ENCODE results near the gene ARHGEF5. TPM values are rescaled to one million over a fixed set of nuclear protein-coding genes. Genes with fewer than 3 reads are reported as not detected.

Gene ARHGEF5
- polyA plus RNA-seq, 3 donors = 0.04 to 0.11 TPM; not detected in 1

DNA sequence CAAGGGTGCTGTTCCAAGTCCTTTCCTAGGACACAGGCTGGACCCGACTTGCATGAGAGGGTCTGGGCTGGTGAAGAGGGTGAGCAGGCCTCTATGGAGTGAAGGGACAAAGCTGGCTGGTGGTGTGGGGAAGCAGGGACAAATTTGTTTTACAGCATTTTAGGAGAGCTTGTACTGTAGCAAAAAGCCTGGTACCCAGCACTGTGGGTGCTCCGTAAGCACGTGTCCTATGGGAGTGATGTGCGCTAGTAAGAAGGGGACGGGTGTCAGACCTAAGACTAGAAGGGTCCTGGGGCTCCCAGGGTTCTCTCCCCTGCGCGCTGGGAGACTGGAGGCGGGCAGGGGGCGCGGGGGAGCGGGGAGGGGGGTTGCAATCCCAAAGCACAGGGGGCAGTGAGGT is 47.9 kb downstream of the ARHGEF5 start:
- WGBS (ENCODE audit: insufficient coverage) = 93% methylated on average over 3 of the region's 11 CpGs
- Mint-ChIP-seq H3K4me3 (no peak overlapping the region), H3K36me3 (no peaks in the 10 kb centered on the region), H3K27ac (no peak overlapping the region), H3K27me3 (ENCODE audit: low read depth in 3 of 3) (peaks cover 3 to 6% (median 4%) of the 10 kb centered on the region in 3 donors), H3K4me1 (no peaks in the 10 kb centered on the region), H3K9me3 (no peaks in the 10 kb centered on the region)
- no peaks in the 10 kb centered on the region for H3K27me3 ChIP-seq (ENCODE audit: control insufficient read depth in 2 of 2, insufficient read depth in 2 of 2, low read length in 2 of 2)
- H3K27ac ChIP-seq (ENCODE audit: low read depth in 1 of 2, low read length in 2 of 2) = no peak overlapping the region
- no peak overlapping the region for H3K4me3 ChIP-seq (replicated peaks in 1 of 3; ENCODE audit: low read depth in 2 of 3, low read length in 3 of 3)
- H3K4me1 ChIP-seq (ENCODE audit: control insufficient read depth in 1 of 2, insufficient read depth in 2 of 2, low read length in 2 of 2) = no peaks in the 10 kb centered on the region
- DNase-seq = no peak
- no peaks in the 10 kb centered on the region for H3K36me3 ChIP-seq (replicated peaks in 1 of 2; ENCODE audit: control insufficient read depth in 1 of 2, insufficient read depth in 2 of 2, low read length in 2 of 2)
- H3K9ac ChIP-seq (ENCODE audit: insufficient read depth, low read length, poor library complexity, severe bottlenecking) = no peak overlapping the region
- no peak overlapping the region for H2AFZ ChIP-seq (ENCODE audit: insufficient read depth, low read depth, low read length, poor library complexity, severe bottlenecking)
- intact Hi-C loops (cut with micrococcal nuclease) = no loop called here
- H3K79me2 ChIP-seq (ENCODE audit: insufficient read depth, low read length) = no peaks in the 10 kb centered on the region
- H3K4me2 ChIP-seq (replicated peaks; ENCODE audit: extremely low read depth, low read length, poor library complexity, severe bottlenecking) = no peak overlapping the region
- H3K9me3 ChIP-seq (replicated peaks in 1 of 2; ENCODE audit: control insufficient read depth in 1 of 2, insufficient read depth in 1 of 2, low read length in 2 of 2) = no peaks in the 10 kb centered on the region
- TF ChIP-seq CTCF (IDR thresholded peaks at IDR 0.05) = no peak
- no peaks in the 10 kb centered on the region for H4K20me1 ChIP-seq (ENCODE audit: insufficient read depth, low read length)

DNA sequence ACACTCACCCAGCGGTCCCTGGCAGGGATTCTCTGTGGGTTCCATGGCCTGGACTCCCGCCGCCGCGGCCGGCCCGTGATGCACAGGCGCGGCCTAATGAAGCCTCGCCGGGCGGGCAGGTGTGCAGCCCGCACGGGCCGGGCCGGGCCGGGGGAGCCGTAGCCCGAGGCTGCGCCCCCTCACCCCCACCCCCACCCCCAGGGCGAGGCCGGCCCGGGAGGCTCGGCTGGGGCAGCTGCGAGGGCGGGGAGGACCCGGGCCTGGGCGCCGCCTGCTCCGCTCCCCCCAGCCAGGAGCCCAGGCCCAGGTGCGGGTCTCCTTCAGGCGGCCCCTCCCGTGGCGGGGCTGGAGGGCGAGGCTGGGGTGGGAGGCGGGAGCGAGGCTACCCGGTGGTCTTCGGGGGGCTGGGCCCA is 48.5 kb downstream of the ARHGEF5 start, which contains the start of gene NOBOX:
Gene NOBOX, minus strand, starts transcription at position 45 of the 413 bp plus-strand sequence.
- H3K27ac Mint-ChIP-seq = no peak within 1 kb of the TSS
- WGBS (ENCODE audit: insufficient coverage) = 96% methylated on average over 4 of the region's 39 CpGs
- no peaks in the 10 kb centered on the region for H3K4me1 ChIP-seq (ENCODE audit: control insufficient read depth in 1 of 2, insufficient read depth in 2 of 2, low read length in 2 of 2)
- H4K20me1 ChIP-seq (ENCODE audit: insufficient read depth, low read length) = no peaks in the 10 kb centered on the region
- no peak within 1 kb of the TSS for H3K4me2 ChIP-seq (replicated peaks; ENCODE audit: extremely low read depth, low read length, poor library complexity, severe bottlenecking)
- H3K9me3 ChIP-seq (replicated peaks in 1 of 2; ENCODE audit: control insufficient read depth in 1 of 2, insufficient read depth in 1 of 2, low read length in 2 of 2) = no peaks in the 10 kb centered on the region
- H2AFZ ChIP-seq (ENCODE audit: insufficient read depth, low read depth, low read length, poor library complexity, severe bottlenecking) = no peak within 1 kb of the TSS
- H3K4me3 ChIP-seq (replicated peaks in 1 of 3; ENCODE audit: low read depth in 2 of 3, low read length in 3 of 3) = no peak within 1 kb of the TSS
- no peaks in the 10 kb centered on the region for H3K36me3 ChIP-seq (replicated peaks in 1 of 2; ENCODE audit: control insufficient read depth in 1 of 2, insufficient read depth in 2 of 2, low read length in 2 of 2)
- H3K4me1 Mint-ChIP-seq = no peaks in the 10 kb centered on the region
- no peak for TF ChIP-seq CTCF (IDR thresholded peaks at IDR 0.05)
- intact Hi-C loops (cut with micrococcal nuclease) = no loop called here
- no peaks in the 10 kb centered on the region for H3K9me3 Mint-ChIP-seq
- no peak within 1 kb of the TSS for H3K9ac ChIP-seq (ENCODE audit: insufficient read depth, low read length, poor library complexity, severe bottlenecking)
- H3K27me3 Mint-ChIP-seq (ENCODE audit: low read depth in 3 of 3) = peaks cover 3 to 7% (median 6%) of the 10 kb centered on the region in 3 donors
- no peaks in the 10 kb centered on the region for H3K27me3 ChIP-seq (ENCODE audit: control insufficient read depth in 2 of 2, insufficient read depth in 2 of 2, low read length in 2 of 2)
- H3K27ac ChIP-seq (ENCODE audit: low read depth in 1 of 2, low read length in 2 of 2) = no peak within 1 kb of the TSS
- no peaks in the 10 kb centered on the region for H3K36me3 Mint-ChIP-seq
- no peak for DNase-seq
- no peaks in the 10 kb centered on the region for H3K79me2 ChIP-seq (ENCODE audit: insufficient read depth, low read length)
- no peak within 1 kb of the TSS for H3K4me3 Mint-ChIP-seq
